ENCODE measurements around the gene PIP5K1C. TPM values are rescaled to one million over a fixed set of nuclear protein-coding genes. Genes with fewer than 3 reads are reported as not detected.
A peak's percentile ranks its signal among the peaks of the same experiment; 100 is the strongest.
"Not testable (repeated sequence)": the region's sequence is repeated elsewhere in the genome, so short reads cannot be mapped to it uniquely, and the experiment has no call there.

The PIP5K1C gene
- polyA plus RNA-seq, 2 of the 4 experiments (the other 2 are of a cell fraction): 2.6 to 9.3 TPM

DNA sequence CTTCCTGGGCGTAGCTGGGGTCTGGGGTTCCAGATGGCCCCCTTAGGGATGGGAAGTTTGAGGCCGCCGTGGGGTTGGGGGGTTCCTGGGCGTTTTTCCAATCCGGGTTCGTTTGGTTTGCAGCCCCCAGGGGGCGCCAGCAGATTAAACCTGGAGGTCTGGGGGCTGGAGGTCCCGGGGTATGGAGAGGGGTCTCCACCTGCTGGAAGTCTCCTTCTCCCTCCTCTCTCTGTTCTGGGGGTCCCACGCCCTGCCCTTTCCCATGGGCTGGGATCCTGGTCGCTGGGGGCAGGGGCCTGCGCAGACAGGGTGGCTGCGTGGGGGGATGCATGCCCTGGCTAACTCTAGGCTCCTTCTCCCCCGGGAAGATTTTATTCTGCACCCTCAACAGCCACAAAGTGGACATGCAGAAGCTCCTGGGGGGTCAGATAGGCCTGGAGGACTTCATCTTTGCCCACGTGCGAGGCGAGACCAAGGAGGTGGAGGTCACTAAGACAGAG lies 114.1 kb downstream of the PIP5K1C start (continued):
- TF ChIP-seq ATOH8 (CRISPR knock-in tag; IDR thresholded peaks at IDR 0.05; ENCODE audit: low read depth) (no peak), NPAS2 (CRISPR knock-in tag; IDR thresholded peaks at IDR 0.05; ENCODE audit: borderline replicate concordance) (no peak), RAD21 (conservative IDR thresholded peaks at IDR 0.05 in 1 of 2, IDR thresholded peaks at IDR 0.05 in 1 of 2) (peak; percentile 44 to 51; a peak in 3 of 5 replicates), ELK1 (IDR thresholded peaks at IDR 0.05; ENCODE audit: low read depth, low read length) (no peak), BHLHE40 (IDR thresholded peaks at IDR 0.05; ENCODE audit: low read depth, low read length) (no peak), SMC3 (IDR thresholded peaks at IDR 0.05) (peak; percentile 43; the same call in 2 of the 3 replicates), POLR2A (IDR thresholded peaks at IDR 0.05; ENCODE audit: low read length) (no peak)
- TF ChIP-seq, protein P1, sequence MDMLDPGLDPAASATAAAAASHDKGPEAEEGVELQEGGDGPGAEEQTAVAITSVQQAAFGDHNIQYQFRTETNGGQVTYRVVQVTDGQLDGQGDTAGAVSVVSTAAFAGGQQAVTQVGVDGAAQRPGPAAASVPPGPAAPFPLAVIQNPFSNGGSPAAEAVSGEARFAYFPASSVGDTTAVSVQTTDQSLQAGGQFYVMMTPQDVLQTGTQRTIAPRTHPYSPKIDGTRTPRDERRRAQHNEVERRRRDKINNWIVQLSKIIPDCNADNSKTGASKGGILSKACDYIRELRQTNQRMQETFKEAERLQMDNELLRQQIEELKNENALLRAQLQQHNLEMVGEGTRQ (IDR thresholded peaks at IDR 0.05): no peak
- TF ChIP-seq, protein P2, sequence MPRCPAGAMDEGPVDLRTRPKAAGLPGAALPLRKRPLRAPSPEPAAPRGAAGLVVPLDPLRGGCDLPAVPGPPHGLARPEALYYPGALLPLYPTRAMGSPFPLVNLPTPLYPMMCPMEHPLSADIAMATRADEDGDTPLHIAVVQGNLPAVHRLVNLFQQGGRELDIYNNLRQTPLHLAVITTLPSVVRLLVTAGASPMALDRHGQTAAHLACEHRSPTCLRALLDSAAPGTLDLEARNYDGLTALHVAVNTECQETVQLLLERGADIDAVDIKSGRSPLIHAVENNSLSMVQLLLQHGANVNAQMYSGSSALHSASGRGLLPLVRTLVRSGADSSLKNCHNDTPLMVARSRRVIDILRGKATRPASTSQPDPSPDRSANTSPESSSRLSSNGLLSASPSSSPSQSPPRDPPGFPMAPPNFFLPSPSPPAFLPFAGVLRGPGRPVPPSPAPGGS (IDR thresholded peaks at IDR 0.05): no peak

- FAIRE-seq (no peak), DNase-seq (ENCODE audit: low read depth in 1 of 2, low spot score in 1 of 2) (no peak), ATAC-seq (no peak)
- Histone ChIP-seq H3K4me3 (peak within 1 kb of the TSS; percentile 34), H3K9me3 (no peaks in the 10 kb centered on the region), H3K4me1 (peaks cover 11% of the 10 kb centered on the region; the same call in 1 of the 3 replicates), H3K4me2 (peak within 1 kb of the TSS; percentile 85), H3K27ac (peak within 1 kb of the TSS in 1 of 2 experiments; percentile 81; a peak in 3 of 6 replicates)
- POLR2A ChIA-PET: no interaction called here
- WGBS (ENCODE audit: missing lambda C conversion rate): no CpG with 5 or more reads among the region's 84 CpGs
- TF ChIP-seq CBX8 (IDR thresholded peaks at IDR 0.05) (no peak), RFX5 (IDR thresholded peaks at IDR 0.05) (no peak), NR3C1 (IDR thresholded peaks at IDR 0.05) (no peak), HEYL (CRISPR knock-in tag; IDR thresholded peaks at IDR 0.05) (no peak), SMC3 (IDR thresholded peaks at IDR 0.05) (no peak), MAX (IDR thresholded peaks at IDR 0.05) (no peak), MYC (IDR thresholded peaks at IDR 0.05; ENCODE audit: borderline replicate concordance, low read length) (no peak), JUN (IDR thresholded peaks at IDR 0.05) (no peak), NPAS2 (CRISPR knock-in tag; IDR thresholded peaks at IDR 0.05; ENCODE audit: borderline replicate concordance) (no peak), MAFK (IDR thresholded peaks at IDR 0.05; ENCODE audit: partially characterized antibody) (no peak), RNF2 (IDR thresholded peaks at IDR 0.05; ENCODE audit: borderline replicate concordance, low read depth) (no peak)
- CTCF ChIA-PET: interaction anchor here (0.6 to 4.0 kb wide), 14 partner anchors 10 to 267 kb away, joined by 3 to 43 read pairs (median 4); no protein-coding TSS in a partner anchor
Measured at GRCh38 chr19:3585301-3586126, 114.8 kb downstream of the PIP5K1C start, which contains the start of gene GIPC3. Gene GIPC3 (plus strand): TSS chr19:3585478. CDS start chr19:3585598, 120 bp downstream.

DNA sequence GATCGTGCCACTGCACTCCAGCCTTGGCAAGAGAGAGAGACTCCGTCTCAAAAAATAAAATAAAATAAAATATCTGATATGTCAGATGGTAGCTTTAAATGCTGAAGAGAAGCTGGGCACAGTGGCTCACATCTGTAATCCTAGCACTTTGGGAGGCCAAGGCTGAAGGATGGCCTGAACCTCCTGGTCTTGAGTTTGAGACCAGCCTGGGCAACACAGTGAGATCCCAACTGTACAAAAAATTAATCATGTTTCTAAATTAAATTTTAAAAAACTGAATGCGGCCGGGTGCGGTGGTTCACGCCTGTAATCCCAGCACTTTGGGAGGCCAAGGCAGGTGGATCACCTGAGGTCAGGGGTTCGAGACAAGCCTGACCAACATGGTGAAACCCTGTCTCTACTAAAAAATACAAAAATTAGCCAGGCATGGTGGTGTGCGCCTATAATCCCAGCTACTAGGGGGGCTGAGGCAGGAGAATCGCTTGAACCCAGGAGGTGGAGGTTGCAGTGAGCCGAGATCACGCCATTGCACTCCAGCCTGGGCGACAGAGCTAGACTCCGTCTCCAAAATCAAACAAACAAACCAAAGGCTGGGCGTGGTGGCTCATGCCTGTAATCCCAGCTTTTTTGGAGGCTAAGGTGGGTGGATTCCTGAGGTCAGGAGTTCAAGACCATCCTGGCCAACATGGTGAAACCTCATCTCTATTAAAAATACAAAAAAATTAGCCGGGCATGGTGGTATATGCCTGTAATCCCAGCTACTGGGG lies 116.0 kb downstream of the PIP5K1C start:
- ATAC-seq; FAIRE-seq; H3K4me3 ChIP-seq; H3K4me2 ChIP-seq; H3K9me3 ChIP-seq; H3K27ac ChIP-seq; POLR2A ChIA-PET; DNase-seq (ENCODE audit: low read depth in 1 of 2, low spot score in 1 of 2): not testable (repeated sequence)
- WGBS (ENCODE audit: missing lambda C conversion rate): 84% methylated on average over 15 of the region's 15 CpGs
- CTCF ChIA-PET: interaction anchor here (0.5 to 4.0 kb wide), 6 partner anchors 9 to 39 kb away, joined by 3 to 43 read pairs (median 4); no protein-coding TSS in a partner anchor
- peaks cover 11% of the 10 kb centered on the region; the same call in 1 of the 3 replicates for H3K4me1 ChIP-seq

DNA sequence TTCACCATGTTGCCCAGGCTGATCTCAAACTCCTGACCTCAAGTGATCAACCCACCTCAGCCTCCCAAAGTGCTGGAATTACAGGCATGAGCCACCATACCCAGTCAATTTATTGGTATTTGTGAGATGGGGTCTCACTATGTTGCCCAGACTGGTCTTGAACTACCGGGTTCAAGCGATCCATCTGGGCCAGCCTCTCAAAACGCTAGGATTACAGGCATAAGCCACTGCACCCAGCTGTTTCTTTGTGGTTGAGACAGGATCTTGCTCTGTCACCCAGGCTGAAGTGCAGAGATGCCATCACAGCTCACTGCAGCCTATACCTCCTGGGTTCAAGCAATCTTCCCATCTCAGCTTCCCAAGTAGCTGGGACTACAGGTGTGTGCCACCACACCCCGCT lies 118.5 kb downstream of the PIP5K1C start:
- H3K4me2 ChIP-seq; H3K27ac ChIP-seq; FAIRE-seq; H3K9me3 ChIP-seq; H3K4me1 ChIP-seq; POLR2A ChIA-PET; H3K4me3 ChIP-seq; ATAC-seq; DNase-seq (ENCODE audit: low read depth in 1 of 2, low spot score in 1 of 2): not testable (repeated sequence)
- 89% methylated on average over 4 of the region's 4 CpGs for WGBS (ENCODE audit: missing lambda C conversion rate)
- CTCF ChIA-PET: interaction anchor here (1.1 to 9.7 kb wide), 2 partner anchors 9 to 35 kb away, joined by 4 to 100 read pairs; no protein-coding TSS in a partner anchor

All from A549 (cell line).